Measurements from ENCODE around the gene SELPLG.
A peak's percentile ranks its signal among the peaks of the same experiment; 100 is the strongest.
"Not testable (repeated sequence)": the region's sequence is repeated elsewhere in the genome, so short reads cannot be mapped to it uniquely, and the experiment has no call there.

Gene SELPLG

GRCh38 chr12:108621161-108621560 is 12.5 kb downstream of the SELPLG start:
- Histone ChIP-seq H3K4me1 (ENCODE audit: control insufficient read depth in 2 of 2, insufficient read depth in 2 of 2, low read length in 2 of 2) (peaks cover 3 to 13% of the 10 kb centered on the region in 2 donors), H3K27ac (ENCODE audit: low read depth in 2 of 2, low read length in 2 of 2) (no peak overlapping the region), H3K27me3 (ENCODE audit: control insufficient read depth in 2 of 2, insufficient read depth in 2 of 2, low read length in 2 of 2) (no peaks in the 10 kb centered on the region), H3K9me3 (ENCODE audit: control insufficient read depth in 2 of 2, low read length in 2 of 2) (no peaks in the 10 kb centered on the region), H3K36me3 (ENCODE audit: control insufficient read depth in 2 of 2, insufficient read depth in 2 of 2, low read length in 2 of 2) (peaks cover 2 to 3% of the 10 kb centered on the region in 2 donors), H3K9ac (ENCODE audit: low read depth in 1 of 2, low read length in 2 of 2) (no peak overlapping the region), H3K4me3 (ENCODE audit: low read length in 2 of 2) (no peak overlapping the region)

GRCh38 chr12:108620236-108620879 is 13.3 kb downstream of the SELPLG start:
- peaks cover 0 to 3% of the 10 kb centered on the region in 2 donors for H3K9me3 ChIP-seq (ENCODE audit: control insufficient read depth in 2 of 2, low read length in 2 of 2)
- H3K36me3 ChIP-seq (ENCODE audit: control insufficient read depth in 2 of 2, insufficient read depth in 2 of 2, low read length in 2 of 2), result peaks cover 2 to 3% of the 10 kb centered on the region in 2 donors
- no peak overlapping the region for H3K27ac ChIP-seq (ENCODE audit: low read depth in 2 of 2, low read length in 2 of 2)
- H3K4me3 ChIP-seq (ENCODE audit: low read length in 2 of 2), result no peak overlapping the region
- H3K9ac ChIP-seq (ENCODE audit: low read depth in 1 of 2, low read length in 2 of 2), result no peak overlapping the region
- H3K4me1 ChIP-seq (ENCODE audit: control insufficient read depth in 2 of 2, insufficient read depth in 2 of 2, low read length in 2 of 2), result peaks cover 3 to 13% of the 10 kb centered on the region in 2 donors
- H3K27me3 ChIP-seq (ENCODE audit: control insufficient read depth in 2 of 2, insufficient read depth in 2 of 2, low read length in 2 of 2), result no peaks in the 10 kb centered on the region

GRCh38 chr12:108619369-108620160 is 14.1 kb downstream of the SELPLG start:
- Histone ChIP-seq H3K9me3 (ENCODE audit: control insufficient read depth in 2 of 2, low read length in 2 of 2) (peaks cover 0 to 3% of the 10 kb centered on the region in 2 donors), H3K4me1 (ENCODE audit: control insufficient read depth in 2 of 2, insufficient read depth in 2 of 2, low read length in 2 of 2) (peaks cover 3 to 13% of the 10 kb centered on the region in 2 donors), H3K27ac (ENCODE audit: low read depth in 2 of 2, low read length in 2 of 2) (no peak overlapping the region), H3K4me3 (ENCODE audit: low read length in 2 of 2) (no peak overlapping the region), H3K27me3 (ENCODE audit: control insufficient read depth in 2 of 2, insufficient read depth in 2 of 2, low read length in 2 of 2) (no peaks in the 10 kb centered on the region), H3K9ac (ENCODE audit: low read depth in 1 of 2, low read length in 2 of 2) (no peak overlapping the region), H3K36me3 (ENCODE audit: control insufficient read depth in 2 of 2, insufficient read depth in 2 of 2, low read length in 2 of 2) (peaks cover 2 to 3% of the 10 kb centered on the region in 2 donors)

GRCh38 chr12:108618953-108619274 is 14.8 kb downstream of the SELPLG start:
- not testable (repeated sequence) for H3K4me3 ChIP-seq (ENCODE audit: low read length in 2 of 2); H3K27me3 ChIP-seq (ENCODE audit: control insufficient read depth in 2 of 2, insufficient read depth in 2 of 2, low read length in 2 of 2); H3K27ac ChIP-seq (ENCODE audit: low read depth in 2 of 2, low read length in 2 of 2); H3K9ac ChIP-seq (ENCODE audit: low read depth in 1 of 2, low read length in 2 of 2); H3K9me3 ChIP-seq (ENCODE audit: control insufficient read depth in 2 of 2, low read length in 2 of 2); H3K36me3 ChIP-seq (ENCODE audit: control insufficient read depth in 2 of 2, insufficient read depth in 2 of 2, low read length in 2 of 2)
- peaks cover 3 to 13% of the 10 kb centered on the region in 2 donors for H3K4me1 ChIP-seq (ENCODE audit: control insufficient read depth in 2 of 2, insufficient read depth in 2 of 2, low read length in 2 of 2)

- no peak overlapping the region for H3K9ac ChIP-seq (ENCODE audit: low read depth in 1 of 2, low read length in 2 of 2)
- H3K4me1 ChIP-seq (ENCODE audit: control insufficient read depth in 2 of 2, insufficient read depth in 2 of 2, low read length in 2 of 2), result peaks cover 3 to 13% of the 10 kb centered on the region in 2 donors
- peaks cover 0 to 3% of the 10 kb centered on the region in 2 donors for H3K9me3 ChIP-seq (ENCODE audit: control insufficient read depth in 2 of 2, low read length in 2 of 2)
- H3K27ac ChIP-seq (ENCODE audit: low read depth in 2 of 2, low read length in 2 of 2), result peak overlapping the region in 1 of 2 donors; percentile 26
- H3K36me3 ChIP-seq (ENCODE audit: control insufficient read depth in 2 of 2, insufficient read depth in 2 of 2, low read length in 2 of 2), result no peaks in the 10 kb centered on the region
- H3K4me3 ChIP-seq (ENCODE audit: low read length in 2 of 2), result no peak overlapping the region
- no peaks in the 10 kb centered on the region for H3K27me3 ChIP-seq (ENCODE audit: control insufficient read depth in 2 of 2, insufficient read depth in 2 of 2, low read length in 2 of 2)
Observed at GRCh38 chr12:108618079-108618952, 15.4 kb downstream of the SELPLG start.

- Histone ChIP-seq H3K27me3 (ENCODE audit: control insufficient read depth in 2 of 2, insufficient read depth in 2 of 2, low read length in 2 of 2) (no peaks in the 10 kb centered on the region), H3K4me3 (ENCODE audit: low read length in 2 of 2) (no peak overlapping the region), H3K36me3 (ENCODE audit: control insufficient read depth in 2 of 2, insufficient read depth in 2 of 2, low read length in 2 of 2) (no peaks in the 10 kb centered on the region), H3K4me1 (ENCODE audit: control insufficient read depth in 2 of 2, insufficient read depth in 2 of 2, low read length in 2 of 2) (peaks cover 3 to 13% of the 10 kb centered on the region in 2 donors), H3K9me3 (ENCODE audit: control insufficient read depth in 2 of 2, low read length in 2 of 2) (peaks cover 0 to 3% of the 10 kb centered on the region in 2 donors), H3K27ac (ENCODE audit: low read depth in 2 of 2, low read length in 2 of 2) (peak overlapping the region in 1 of 2 donors; percentile 32), H3K9ac (ENCODE audit: low read depth in 1 of 2, low read length in 2 of 2) (peak overlapping the region in 1 of 2 donors; percentile 17)
Observed at GRCh38 chr12:108616941-108617858, 16.5 kb downstream of the SELPLG start.

GRCh38 chr12:108616359-108616758 is 17.3 kb downstream of the SELPLG start:
- peaks cover 3 to 15% of the 10 kb centered on the region in 2 donors for H3K4me1 ChIP-seq (ENCODE audit: control insufficient read depth in 2 of 2, insufficient read depth in 2 of 2, low read length in 2 of 2)
- H3K4me3 ChIP-seq (ENCODE audit: low read length in 2 of 2), result no peak overlapping the region
- no peaks in the 10 kb centered on the region for H3K36me3 ChIP-seq (ENCODE audit: control insufficient read depth in 2 of 2, insufficient read depth in 2 of 2, low read length in 2 of 2)
- no peak overlapping the region for H3K9ac ChIP-seq (ENCODE audit: low read depth in 1 of 2, low read length in 2 of 2)
- H3K27me3 ChIP-seq (ENCODE audit: control insufficient read depth in 2 of 2, insufficient read depth in 2 of 2, low read length in 2 of 2), result no peaks in the 10 kb centered on the region
- peaks cover 0 to 3% of the 10 kb centered on the region in 2 donors for H3K9me3 ChIP-seq (ENCODE audit: control insufficient read depth in 2 of 2, low read length in 2 of 2)
- peak overlapping the region in 1 of 2 donors; percentile 32 for H3K27ac ChIP-seq (ENCODE audit: low read depth in 2 of 2, low read length in 2 of 2)

- H3K4me3 ChIP-seq (ENCODE audit: low read length in 2 of 2), result no peak overlapping the region
- no peak overlapping the region for H3K27ac ChIP-seq (ENCODE audit: low read depth in 2 of 2, low read length in 2 of 2)
- peaks cover 0 to 3% of the 10 kb centered on the region in 2 donors for H3K9me3 ChIP-seq (ENCODE audit: control insufficient read depth in 2 of 2, low read length in 2 of 2)
- H3K27me3 ChIP-seq (ENCODE audit: control insufficient read depth in 2 of 2, insufficient read depth in 2 of 2, low read length in 2 of 2), result no peaks in the 10 kb centered on the region
- H3K36me3 ChIP-seq (ENCODE audit: control insufficient read depth in 2 of 2, insufficient read depth in 2 of 2, low read length in 2 of 2), result no peaks in the 10 kb centered on the region
- H3K4me1 ChIP-seq (ENCODE audit: control insufficient read depth in 2 of 2, insufficient read depth in 2 of 2, low read length in 2 of 2), result peaks cover 3 to 15% of the 10 kb centered on the region in 2 donors
- no peak overlapping the region for H3K9ac ChIP-seq (ENCODE audit: low read depth in 1 of 2, low read length in 2 of 2)
Observed at GRCh38 chr12:108615918-108616317, 17.8 kb downstream of the SELPLG start.

- peaks cover 3 to 15% of the 10 kb centered on the region in 2 donors for H3K4me1 ChIP-seq (ENCODE audit: control insufficient read depth in 2 of 2, insufficient read depth in 2 of 2, low read length in 2 of 2)
- no peak overlapping the region for H3K4me3 ChIP-seq (ENCODE audit: low read length in 2 of 2)
- no peak overlapping the region for H3K27ac ChIP-seq (ENCODE audit: low read depth in 2 of 2, low read length in 2 of 2)
- H3K9me3 ChIP-seq (ENCODE audit: control insufficient read depth in 2 of 2, low read length in 2 of 2), result peaks cover 0 to 3% of the 10 kb centered on the region in 2 donors
- H3K27me3 ChIP-seq (ENCODE audit: control insufficient read depth in 2 of 2, insufficient read depth in 2 of 2, low read length in 2 of 2), result no peaks in the 10 kb centered on the region
- no peak overlapping the region for H3K9ac ChIP-seq (ENCODE audit: low read depth in 1 of 2, low read length in 2 of 2)
- H3K36me3 ChIP-seq (ENCODE audit: control insufficient read depth in 2 of 2, insufficient read depth in 2 of 2, low read length in 2 of 2), result no peaks in the 10 kb centered on the region
Observed at GRCh38 chr12:108614639-108615038, 19.1 kb downstream of the SELPLG start.
